NCI-H2196 treated with DMSO at 0.1 percent for 48 hours (cell line): ENCODE data around the gene TMEM150C.
A peak's percentile ranks its signal among the peaks of the same experiment; 100 is the strongest.
"Not testable (repeated sequence)": the region's sequence is repeated elsewhere in the genome, so short reads cannot be mapped to it uniquely, and the experiment has no call there.

Source experiments
- DNase-seq: peaks from one replicate; lab custom pipeline; 2025; ENCODE audit not compliant: unreplicated experiment; lab: John Stamatoyannopoulos, UW

The TMEM150C gene

GRCh38 chr4:82479562-82479961, 82.2 kb downstream of the TMEM150C start:
- DNase-seq: no peak

GRCh38 chr4:82477469-82477868, 84.3 kb downstream of the TMEM150C start:
- not testable (repeated sequence) for DNase-seq

- not testable (repeated sequence) for DNase-seq
Observed at GRCh38 chr4:82475931-82476330, 85.9 kb downstream of the TMEM150C start.

GRCh38 chr4:82473621-82474164, 88.1 kb downstream of the TMEM150C start:
- DNase-seq: no peak

- not testable (repeated sequence) for DNase-seq
Observed at GRCh38 chr4:82473080-82473479, 88.7 kb downstream of the TMEM150C start.

- DNase-seq: no peak
Observed at GRCh38 chr4:82469791-82470345, 91.9 kb downstream of the TMEM150C start.

GRCh38 chr4:82467471-82467870, 94.3 kb downstream of the TMEM150C start:
- no peak for DNase-seq

- no peak for DNase-seq
Observed at GRCh38 chr4:82463221-82463620, 98.6 kb downstream of the TMEM150C start.

- DNase-seq: peak; percentile 10
Observed at GRCh38 chr4:82462415-82462831, 99.4 kb downstream of the TMEM150C start.

GRCh38 chr4:82461710-82462109, 100.1 kb downstream of the TMEM150C start:
- no peak for DNase-seq

GRCh38 chr4:82458729-82459128, 103.1 kb downstream of the TMEM150C start:
- DNase-seq: no peak

- DNase-seq: no peak
Observed at GRCh38 chr4:82457266-82457665, 104.5 kb downstream of the TMEM150C start.

GRCh38 chr4:82452026-82452425, 109.8 kb downstream of the TMEM150C start:
- no peak for DNase-seq

GRCh38 chr4:82450966-82451755, 110.6 kb downstream of the TMEM150C start:
- DNase-seq: no peak

GRCh38 chr4:82447886-82448285, 113.9 kb downstream of the TMEM150C start:
- DNase-seq: no peak

- no peak for DNase-seq
Observed at GRCh38 chr4:82439088-82439487, 122.7 kb downstream of the TMEM150C start.

- DNase-seq: no peak
Observed at GRCh38 chr4:82437285-82438005, 124.3 kb downstream of the TMEM150C start.

- DNase-seq: no peak
Observed at GRCh38 chr4:82436780-82437179, 125.0 kb downstream of the TMEM150C start.

GRCh38 chr4:82436130-82436529, 125.7 kb downstream of the TMEM150C start:
- no peak for DNase-seq

- DNase-seq: no peak
Observed at GRCh38 chr4:82434949-82435348, 126.8 kb downstream of the TMEM150C start.

GRCh38 chr4:82433791-82434190, 128.0 kb downstream of the TMEM150C start:
- no peak for DNase-seq
